IPS DF 6.9 (cell line): ENCODE measurements around the gene FBXW4.

Source experiments
- DNase-seq: peaks from one replicate; pipeline ENCODE4 v3.0.0-alpha.2; 2013; ENCODE audit warnings: low read depth, low spot score
- H3K27ac ChIP-seq: one replicate; pipeline ENCODE4 v1.5.1; 2013; ENCODE audit warnings: low read length, control low read depth
- H3K27me3 ChIP-seq: 2 replicates; pipeline ENCODE4 v1.6.1; 2013; ENCODE audit warnings: mild to moderate bottlenecking, low read length; ENCODE audit not compliant: control insufficient read depth, insufficient read depth
- H3K36me3 ChIP-seq: 2 replicates; pipeline ENCODE4 v1.6.1; 2013; ENCODE audit warnings: low read length; ENCODE audit not compliant: control insufficient read depth, insufficient read depth
- H3K4me1 ChIP-seq: 2 replicates; pipeline ENCODE4 v1.6.1; 2013; ENCODE audit warnings: low read length; ENCODE audit not compliant: control insufficient read depth, insufficient read depth
- H3K4me3 ChIP-seq: 2 replicates; pipeline ENCODE4 v1.5.1; 2013; ENCODE audit warnings: mild to moderate bottlenecking, low read length
- H3K9me3 ChIP-seq: 2 replicates; pipeline ENCODE4 v1.6.1; 2013; ENCODE audit warnings: low read length, inconsistent platforms; ENCODE audit not compliant: control insufficient read depth, insufficient read depth
- WGBS: extraction: QIAGEN DNeasy Blood & Tissue Kit; methylation state at CpG from one replicate; pipeline ENCODE4 v1.1.7; 2013; ENCODE audit warnings: mixed read lengths, missing lambda C conversion rate; ENCODE audit not compliant: insufficient read length, insufficient coverage; 5-methylcytosine and 5-hydroxymethylcytosine counted together

Gene FBXW4

DNA sequence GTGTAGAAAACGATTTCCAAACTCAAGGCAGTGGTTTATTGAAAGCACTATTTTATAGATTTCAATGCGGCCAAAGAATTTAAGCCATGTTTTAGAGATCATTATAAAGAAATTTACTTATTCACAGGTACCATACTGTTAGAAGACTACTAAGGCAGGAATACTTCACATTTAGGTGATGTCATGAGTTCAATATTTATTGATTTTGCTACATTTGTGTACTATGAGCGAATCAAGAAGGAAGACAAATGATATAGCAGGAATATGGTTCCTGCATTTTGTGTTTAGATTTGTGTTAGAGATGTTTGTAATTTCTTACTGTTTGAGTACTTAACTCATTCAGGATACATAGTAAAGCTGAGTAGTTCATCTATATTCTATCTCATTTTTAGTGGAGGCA lies 1.7 kb upstream of the FBXW4 start:
- H3K4me1 ChIP-seq, result no peaks in the 10 kb centered on the region
- H3K9me3 ChIP-seq, result no peaks in the 10 kb centered on the region
- no peak overlapping the region for H3K4me3 ChIP-seq
- H3K36me3 ChIP-seq, result no peaks in the 10 kb centered on the region
- no peak for DNase-seq
- no peak overlapping the region for H3K27ac ChIP-seq
- WGBS, result no CpG with 5 or more reads among the region's 3 CpGs
- no peaks in the 10 kb centered on the region for H3K27me3 ChIP-seq

GRCh38 chr10:101695404-101695890 lies 477 bp upstream of the FBXW4 start:
- H3K27ac ChIP-seq, result no peak overlapping the region
- DNase-seq, result no peak
- H3K4me1 ChIP-seq, result 0 out of 2 replicates have a peak, but pooled peaks cover 1% of the 10 kb centered on the region
- no peaks in the 10 kb centered on the region for H3K36me3 ChIP-seq
- H3K9me3 ChIP-seq, result no peaks in the 10 kb centered on the region
- WGBS, result no CpG with 5 or more reads among the region's 10 CpGs
- no peak overlapping the region for H3K4me3 ChIP-seq
- no peaks in the 10 kb centered on the region for H3K27me3 ChIP-seq

DNA sequence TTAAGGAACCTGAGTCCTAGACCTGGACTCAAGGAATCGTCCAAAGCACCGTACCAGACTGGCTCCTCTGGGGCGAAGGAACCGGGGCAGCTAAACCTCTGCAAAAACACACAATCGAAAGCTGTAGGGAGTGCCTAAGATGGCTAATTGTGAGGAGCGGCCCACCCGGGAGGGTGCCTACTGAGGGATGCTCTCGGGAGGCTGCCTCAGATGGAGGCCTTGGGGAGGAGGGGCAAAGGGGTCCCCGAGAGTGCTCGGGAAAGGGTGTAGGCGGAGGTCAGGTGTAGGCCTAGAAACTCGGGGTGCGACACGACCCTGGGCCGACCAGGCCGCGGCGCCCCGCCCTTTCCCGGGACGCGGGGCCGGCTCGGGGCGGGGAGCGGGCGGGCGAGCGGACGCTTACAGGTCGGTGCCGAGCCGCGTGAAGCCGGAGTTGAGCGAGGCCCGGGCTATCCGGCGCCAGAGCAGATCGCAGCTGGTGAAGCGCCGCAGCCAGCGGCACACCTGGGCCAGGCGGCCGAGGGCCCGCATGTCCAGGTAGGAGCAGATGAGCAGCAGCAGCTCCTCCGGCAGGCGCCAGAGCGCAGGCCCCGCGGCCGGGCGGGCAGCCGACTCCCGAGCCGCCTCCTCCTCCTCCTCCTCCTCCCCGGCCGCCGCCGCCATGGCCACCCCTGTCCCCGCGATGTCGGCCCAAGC lies 844 bp downstream of the FBXW4 start:
- Histone ChIP-seq H3K9me3 (no peaks in the 10 kb centered on the region), H3K27me3 (no peaks in the 10 kb centered on the region), H3K36me3 (no peaks in the 10 kb centered on the region), H3K4me3 (peak overlapping the region; percentile 55), H3K27ac (no peak overlapping the region), H3K4me1 (0 out of 2 replicates have a peak, but pooled peaks cover 1% of the 10 kb centered on the region)
- no CpG with 5 or more reads among the region's 63 CpGs for WGBS
- no peak for DNase-seq

GRCh38 chr10:101693651-101693977 lies 1.4 kb downstream of the FBXW4 start:
- peak overlapping the region; percentile 55; the same call in 1 of the 2 replicates for H3K4me3 ChIP-seq
- no peak overlapping the region for H3K27ac ChIP-seq
- H3K36me3 ChIP-seq, result no peaks in the 10 kb centered on the region
- H3K9me3 ChIP-seq, result no peaks in the 10 kb centered on the region
- no peak for DNase-seq
- no CpG with 5 or more reads among the region's 4 CpGs for WGBS
- H3K27me3 ChIP-seq, result no peaks in the 10 kb centered on the region
- H3K4me1 ChIP-seq, result 0 out of 2 replicates have a peak, but pooled peaks cover 1% of the 10 kb centered on the region

DNA sequence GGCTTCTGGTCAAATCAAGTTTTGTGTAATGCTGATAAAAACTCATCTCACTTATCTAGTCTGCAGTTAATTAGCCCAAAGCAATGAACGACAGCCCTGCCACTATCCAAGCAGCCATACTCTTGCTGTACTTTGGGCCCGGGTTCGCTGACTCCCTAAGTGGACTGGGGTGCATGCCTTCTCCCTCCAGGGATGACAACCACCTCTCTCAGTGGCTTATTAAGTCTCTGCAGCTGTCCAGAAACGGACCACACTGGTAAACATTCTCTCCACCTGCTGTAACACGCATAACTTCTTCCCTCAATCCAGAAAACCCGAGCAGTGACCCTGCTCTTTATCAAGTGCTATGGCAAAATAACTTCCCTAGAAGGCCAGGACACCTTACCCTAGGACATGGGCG lies 3.9 kb downstream of the FBXW4 start:
- DNase-seq, result no peak
- H3K27me3 ChIP-seq, result no peaks in the 10 kb centered on the region
- no peaks in the 10 kb centered on the region for H3K36me3 ChIP-seq
- 0 out of 2 replicates have a peak, but pooled peaks cover 1% of the 10 kb centered on the region for H3K4me1 ChIP-seq
- WGBS, result no CpG with 5 or more reads among the region's 7 CpGs
- H3K27ac ChIP-seq, result no peak overlapping the region
- no peaks in the 10 kb centered on the region for H3K9me3 ChIP-seq
- H3K4me3 ChIP-seq, result no peak overlapping the region

DNA sequence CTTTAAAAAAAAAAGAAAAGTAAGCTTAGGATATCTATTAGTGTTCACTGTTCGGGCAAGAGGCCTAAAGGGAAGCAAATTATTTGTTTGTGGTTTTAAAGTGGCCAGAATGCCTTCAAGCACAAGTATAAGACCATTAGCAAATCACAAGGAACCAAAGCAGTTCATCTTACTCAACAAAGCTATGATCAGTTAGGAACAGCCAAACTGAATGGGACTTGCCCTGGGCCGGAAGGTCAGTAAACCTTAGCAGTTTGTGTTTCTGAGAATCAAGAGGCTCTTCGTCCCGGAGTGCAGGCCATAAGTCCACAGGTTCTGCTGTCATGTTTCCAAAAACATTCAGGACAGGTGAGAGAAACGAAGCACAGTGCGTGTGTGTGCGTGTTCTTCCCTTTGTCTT lies 4.5 kb downstream of the FBXW4 start:
- Histone ChIP-seq H3K4me1 (0 out of 2 replicates have a peak, but pooled peaks cover 1% of the 10 kb centered on the region), H3K4me3 (no peak overlapping the region), H3K9me3 (no peaks in the 10 kb centered on the region), H3K27ac (no peak overlapping the region), H3K36me3 (no peaks in the 10 kb centered on the region), H3K27me3 (no peaks in the 10 kb centered on the region)
- no CpG with 5 or more reads among the region's 7 CpGs for WGBS
- no peak for DNase-seq

DNA sequence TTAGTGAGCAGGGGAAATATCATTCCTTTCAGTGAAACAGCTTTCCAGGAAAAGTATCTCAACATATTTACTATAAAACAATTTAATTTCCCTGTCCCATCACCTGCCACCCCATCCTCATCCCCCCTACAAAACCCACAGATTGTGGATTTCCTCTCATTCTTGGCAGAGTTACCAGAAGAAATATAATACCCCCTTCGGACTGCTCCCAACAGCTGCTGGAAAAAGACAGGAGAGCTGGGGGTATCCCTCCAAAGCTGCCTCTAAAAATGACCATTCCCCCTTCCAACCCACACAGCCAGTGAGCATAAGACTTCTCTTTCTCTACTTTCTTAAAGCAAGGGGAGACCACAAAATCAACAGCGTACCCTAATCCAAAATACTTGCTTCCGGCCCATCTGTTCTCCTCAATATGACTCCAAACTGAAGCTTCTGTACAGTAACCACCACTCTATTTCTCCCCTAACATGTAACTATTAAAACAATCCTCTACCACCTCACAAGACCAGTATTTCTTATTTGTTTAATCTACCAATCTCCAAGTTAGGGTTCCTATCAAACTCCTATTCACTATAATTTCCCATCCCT lies 7.8 kb downstream of the FBXW4 start:
- no peaks in the 10 kb centered on the region for H3K27me3 ChIP-seq
- H3K4me1 ChIP-seq, result 0 out of 2 replicates have a peak, but pooled peaks cover 1% of the 10 kb centered on the region
- H3K27ac ChIP-seq, result no peak overlapping the region
- H3K36me3 ChIP-seq, result no peaks in the 10 kb centered on the region
- DNase-seq, result no peak
- no CpG with 5 or more reads among the region's 3 CpGs for WGBS
- H3K9me3 ChIP-seq, result no peaks in the 10 kb centered on the region
- H3K4me3 ChIP-seq, result no peak overlapping the region

DNA sequence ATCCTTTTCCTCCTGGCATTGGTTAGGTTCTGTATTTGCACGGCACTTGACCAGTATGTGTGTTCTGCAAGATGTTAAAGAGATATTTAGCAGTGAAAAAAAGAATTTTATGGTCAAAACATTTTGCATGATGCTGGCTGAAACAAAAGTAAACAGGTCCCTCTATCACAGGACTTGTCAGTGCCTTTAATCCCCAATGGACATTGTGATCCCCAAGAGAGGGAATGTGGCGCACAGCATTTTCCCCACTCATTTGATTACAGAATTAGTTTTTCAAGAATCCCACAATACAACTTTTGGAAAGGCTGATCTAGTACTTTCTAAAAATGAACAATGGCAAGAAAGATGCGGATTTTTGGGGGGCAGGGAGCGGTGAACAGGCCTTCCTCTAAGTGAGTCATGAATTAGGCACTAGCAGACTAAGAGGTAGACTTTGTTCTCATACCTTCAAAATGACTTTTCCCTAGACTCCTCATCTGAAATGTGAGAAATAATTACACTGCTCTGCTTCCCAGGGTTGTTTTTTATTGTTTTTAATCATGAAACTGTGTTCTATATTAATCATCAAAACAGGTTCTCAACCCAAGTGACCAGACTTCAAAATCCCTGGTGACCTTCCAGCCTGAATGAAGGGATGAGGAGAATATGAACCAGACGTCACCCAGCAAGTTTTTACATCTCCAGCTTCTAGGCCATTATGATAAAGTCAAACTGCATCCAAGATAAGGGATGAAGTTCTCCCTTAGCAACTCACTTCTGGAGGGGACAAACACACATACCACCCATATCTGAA lies 8.6 kb downstream of the FBXW4 start:
- Histone ChIP-seq H3K9me3 (no peaks in the 10 kb centered on the region), H3K36me3 (no peaks in the 10 kb centered on the region), H3K4me3 (no peak overlapping the region), H3K4me1 (0 out of 2 replicates have a peak, but pooled peaks cover 1% of the 10 kb centered on the region), H3K27ac (no peak overlapping the region), H3K27me3 (no peaks in the 10 kb centered on the region)
- DNase-seq, result no peak
- WGBS, result no CpG with 5 or more reads among the region's 5 CpGs

GRCh38 chr10:101684782-101685181 lies 10.2 kb downstream of the FBXW4 start:
- Histone ChIP-seq H3K27me3 (no peaks in the 10 kb centered on the region), H3K9me3 (no peaks in the 10 kb centered on the region), H3K4me1 (no peaks in the 10 kb centered on the region), H3K36me3 (no peaks in the 10 kb centered on the region), H3K4me3 (no peak overlapping the region), H3K27ac (no peak overlapping the region)
- WGBS, result 100% methylated on average over 1 of the region's 1 CpG
- DNase-seq, result no peak

DNA sequence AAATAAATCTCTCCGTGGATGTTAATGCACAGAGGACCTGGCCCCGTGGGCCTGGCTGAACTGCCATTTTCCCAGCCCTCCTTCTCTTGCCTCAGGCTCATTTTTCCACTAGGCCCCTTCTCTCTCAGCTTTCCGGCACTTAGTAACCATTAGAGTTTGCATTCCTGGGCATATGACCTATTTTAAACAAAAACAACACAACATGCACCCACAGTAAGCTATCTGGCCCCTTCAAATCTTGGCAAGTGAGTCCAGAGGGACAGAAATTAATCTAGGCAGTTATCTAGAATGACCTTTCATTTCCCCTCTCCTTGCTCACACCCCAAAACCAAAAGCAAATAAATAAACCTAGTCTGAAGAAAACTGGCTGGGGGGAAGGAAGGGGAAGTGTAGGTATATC lies 11.7 kb downstream of the FBXW4 start:
- Histone ChIP-seq H3K27me3 (no peaks in the 10 kb centered on the region), H3K9me3 (no peaks in the 10 kb centered on the region), H3K27ac (no peak overlapping the region), H3K4me3 (no peak overlapping the region), H3K4me1 (no peaks in the 10 kb centered on the region), H3K36me3 (no peaks in the 10 kb centered on the region)
- no peak for DNase-seq
- no CpG with 5 or more reads among the region's 3 CpGs for WGBS
